Measurements from ENCODE around the gene ZNF736.

DNA sequence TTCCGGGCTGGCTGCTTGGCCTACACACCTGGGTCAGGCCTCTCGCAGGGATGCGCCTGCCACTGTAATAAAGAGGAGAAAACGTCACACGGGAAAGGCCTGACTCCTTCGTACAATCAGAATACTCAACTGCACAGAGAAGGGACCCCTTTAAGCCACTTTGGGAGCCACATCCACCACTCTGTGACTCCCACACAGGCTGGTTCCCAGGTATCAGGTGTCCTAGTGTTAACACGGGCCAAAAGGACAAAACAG lies 5.8 kb upstream of the ZNF736 start:
- no peak for TF ChIP-seq EZH2phosphoT487 (IDR thresholded peaks at IDR 0.05; ENCODE audit: borderline replicate concordance)
- TF ChIP-seq, protein P1, sequence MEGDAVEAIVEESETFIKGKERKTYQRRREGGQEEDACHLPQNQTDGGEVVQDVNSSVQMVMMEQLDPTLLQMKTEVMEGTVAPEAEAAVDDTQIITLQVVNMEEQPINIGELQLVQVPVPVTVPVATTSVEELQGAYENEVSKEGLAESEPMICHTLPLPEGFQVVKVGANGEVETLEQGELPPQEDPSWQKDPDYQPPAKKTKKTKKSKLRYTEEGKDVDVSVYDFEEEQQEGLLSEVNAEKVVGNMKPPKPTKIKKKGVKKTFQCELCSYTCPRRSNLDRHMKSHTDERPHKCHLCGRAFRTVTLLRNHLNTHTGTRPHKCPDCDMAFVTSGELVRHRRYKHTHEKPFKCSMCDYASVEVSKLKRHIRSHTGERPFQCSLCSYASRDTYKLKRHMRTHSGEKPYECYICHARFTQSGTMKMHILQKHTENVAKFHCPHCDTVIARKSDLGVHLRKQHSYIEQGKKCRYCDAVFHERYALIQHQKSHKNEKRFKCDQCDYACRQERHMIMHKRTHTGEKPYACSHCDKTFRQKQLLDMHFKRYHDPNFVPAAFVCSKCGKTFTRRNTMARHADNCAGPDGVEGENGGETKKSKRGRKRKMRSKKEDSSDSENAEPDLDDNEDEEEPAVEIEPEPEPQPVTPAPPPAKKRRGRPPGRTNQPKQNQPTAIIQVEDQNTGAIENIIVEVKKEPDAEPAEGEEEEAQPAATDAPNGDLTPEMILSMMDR (IDR thresholded peaks at IDR 0.05 in 2 of 3, conservative IDR thresholded peaks at IDR 0.05 in 1 of 3; ENCODE audit: borderline replicate concordance in 1 of 3, insufficient read depth in 1 of 3, low read depth in 2 of 3, low read length in 2 of 3), result no peak
- TF ChIP-seq ZFX (IDR thresholded peaks at IDR 0.05), result no peak
- no peak for TF ChIP-seq POLR2A (IDR thresholded peaks at IDR 0.05; ENCODE audit: borderline replicate concordance, extremely low read depth, insufficient read depth, insufficient read length)
- no peak for TF ChIP-seq EZH2 (IDR thresholded peaks at IDR 0.05)
- TF ChIP-seq RAD21 (IDR thresholded peaks at IDR 0.05; ENCODE audit: low read depth), result no peak
- TF ChIP-seq POLR2AphosphoS5 (IDR thresholded peaks at IDR 0.05; ENCODE audit: low read depth, low read length), result no peak
- TF ChIP-seq JUND (IDR thresholded peaks at IDR 0.05), result no peak
- no peak for TF ChIP-seq YY1 (IDR thresholded peaks at IDR 0.05; ENCODE audit: extremely low read depth, insufficient replicate concordance, low read depth, low read length)
- no peak for TF ChIP-seq MAX (IDR thresholded peaks at IDR 0.05)
- TF ChIP-seq ZNF274 (IDR thresholded peaks at IDR 0.05; ENCODE audit: low read depth, low read length), result no peak
- no peak for TF ChIP-seq CEBPB (IDR thresholded peaks at IDR 0.05; ENCODE audit: low read depth)
